ENCODE results near the gene PTPN13.

The PTPN13 gene, protein sequence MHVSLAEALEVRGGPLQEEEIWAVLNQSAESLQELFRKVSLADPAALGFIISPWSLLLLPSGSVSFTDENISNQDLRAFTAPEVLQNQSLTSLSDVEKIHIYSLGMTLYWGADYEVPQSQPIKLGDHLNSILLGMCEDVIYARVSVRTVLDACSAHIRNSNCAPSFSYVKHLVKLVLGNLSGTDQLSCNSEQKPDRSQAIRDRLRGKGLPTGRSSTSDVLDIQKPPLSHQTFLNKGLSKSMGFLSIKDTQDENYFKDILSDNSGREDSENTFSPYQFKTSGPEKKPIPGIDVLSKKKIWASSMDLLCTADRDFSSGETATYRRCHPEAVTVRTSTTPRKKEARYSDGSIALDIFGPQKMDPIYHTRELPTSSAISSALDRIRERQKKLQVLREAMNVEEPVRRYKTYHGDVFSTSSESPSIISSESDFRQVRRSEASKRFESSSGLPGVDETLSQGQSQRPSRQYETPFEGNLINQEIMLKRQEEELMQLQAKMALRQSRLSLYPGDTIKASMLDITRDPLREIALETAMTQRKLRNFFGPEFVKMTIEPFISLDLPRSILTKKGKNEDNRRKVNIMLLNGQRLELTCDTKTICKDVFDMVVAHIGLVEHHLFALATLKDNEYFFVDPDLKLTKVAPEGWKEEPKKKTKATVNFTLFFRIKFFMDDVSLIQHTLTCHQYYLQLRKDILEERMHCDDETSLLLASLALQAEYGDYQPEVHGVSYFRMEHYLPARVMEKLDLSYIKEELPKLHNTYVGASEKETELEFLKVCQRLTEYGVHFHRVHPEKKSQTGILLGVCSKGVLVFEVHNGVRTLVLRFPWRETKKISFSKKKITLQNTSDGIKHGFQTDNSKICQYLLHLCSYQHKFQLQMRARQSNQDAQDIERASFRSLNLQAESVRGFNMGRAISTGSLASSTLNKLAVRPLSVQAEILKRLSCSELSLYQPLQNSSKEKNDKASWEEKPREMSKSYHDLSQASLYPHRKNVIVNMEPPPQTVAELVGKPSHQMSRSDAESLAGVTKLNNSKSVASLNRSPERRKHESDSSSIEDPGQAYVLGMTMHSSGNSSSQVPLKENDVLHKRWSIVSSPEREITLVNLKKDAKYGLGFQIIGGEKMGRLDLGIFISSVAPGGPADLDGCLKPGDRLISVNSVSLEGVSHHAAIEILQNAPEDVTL (N-terminal part only)

DNA sequence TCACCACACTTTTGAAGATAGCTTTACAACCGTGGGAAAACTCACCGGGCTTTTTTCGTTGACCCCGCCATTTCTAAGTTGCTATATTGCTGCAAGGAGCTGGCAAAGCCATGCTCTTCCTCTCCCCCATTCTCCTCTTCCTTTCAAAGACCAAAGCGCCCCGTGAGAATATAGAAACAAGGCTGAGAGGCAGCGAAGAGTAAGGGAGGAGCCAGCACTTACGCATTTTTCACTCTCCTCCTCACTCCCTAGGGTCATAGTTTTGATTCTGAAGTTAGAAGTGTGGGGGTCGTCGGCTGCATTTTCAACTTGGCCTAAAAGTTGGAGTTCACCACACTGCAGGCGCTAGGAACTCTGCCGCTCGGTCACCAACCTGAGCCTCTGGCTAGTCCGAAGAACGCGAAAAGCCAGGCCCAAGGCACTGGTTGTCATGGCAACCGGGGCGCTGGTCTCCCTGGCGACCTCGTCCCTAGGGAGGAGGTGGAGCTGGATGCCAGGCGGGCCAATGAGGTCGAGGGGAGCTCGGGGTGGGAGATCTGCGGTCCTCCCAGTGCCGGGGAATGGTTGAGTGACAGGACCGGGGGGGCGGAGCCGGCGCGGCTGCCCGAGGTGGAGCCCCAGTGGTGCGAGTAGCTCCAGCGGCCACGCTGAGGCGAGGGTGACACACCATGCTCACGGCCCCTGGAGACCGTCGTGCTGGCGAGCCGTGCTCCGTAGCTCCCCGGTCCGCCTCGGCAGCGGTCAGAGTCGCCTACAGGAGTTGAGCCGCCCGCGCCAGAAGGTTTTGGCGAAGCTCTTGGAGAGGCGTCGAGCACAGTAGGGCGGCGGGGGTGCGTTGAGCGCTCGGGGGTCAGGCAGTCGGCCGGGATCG is at the start of gene PTPN13:
PTPN13 (plus strand) TSS at position 628 of the 871 bp plus-strand sequence. CDS start 40,942 bp downstream, outside the sequence.
- TF ChIP-seq, protein P1, sequence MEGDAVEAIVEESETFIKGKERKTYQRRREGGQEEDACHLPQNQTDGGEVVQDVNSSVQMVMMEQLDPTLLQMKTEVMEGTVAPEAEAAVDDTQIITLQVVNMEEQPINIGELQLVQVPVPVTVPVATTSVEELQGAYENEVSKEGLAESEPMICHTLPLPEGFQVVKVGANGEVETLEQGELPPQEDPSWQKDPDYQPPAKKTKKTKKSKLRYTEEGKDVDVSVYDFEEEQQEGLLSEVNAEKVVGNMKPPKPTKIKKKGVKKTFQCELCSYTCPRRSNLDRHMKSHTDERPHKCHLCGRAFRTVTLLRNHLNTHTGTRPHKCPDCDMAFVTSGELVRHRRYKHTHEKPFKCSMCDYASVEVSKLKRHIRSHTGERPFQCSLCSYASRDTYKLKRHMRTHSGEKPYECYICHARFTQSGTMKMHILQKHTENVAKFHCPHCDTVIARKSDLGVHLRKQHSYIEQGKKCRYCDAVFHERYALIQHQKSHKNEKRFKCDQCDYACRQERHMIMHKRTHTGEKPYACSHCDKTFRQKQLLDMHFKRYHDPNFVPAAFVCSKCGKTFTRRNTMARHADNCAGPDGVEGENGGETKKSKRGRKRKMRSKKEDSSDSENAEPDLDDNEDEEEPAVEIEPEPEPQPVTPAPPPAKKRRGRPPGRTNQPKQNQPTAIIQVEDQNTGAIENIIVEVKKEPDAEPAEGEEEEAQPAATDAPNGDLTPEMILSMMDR (conservative IDR thresholded peaks at IDR 0.05), result no peak
- TF ChIP-seq ZFX (IDR thresholded peaks at IDR 0.05), result no peak

DNA sequence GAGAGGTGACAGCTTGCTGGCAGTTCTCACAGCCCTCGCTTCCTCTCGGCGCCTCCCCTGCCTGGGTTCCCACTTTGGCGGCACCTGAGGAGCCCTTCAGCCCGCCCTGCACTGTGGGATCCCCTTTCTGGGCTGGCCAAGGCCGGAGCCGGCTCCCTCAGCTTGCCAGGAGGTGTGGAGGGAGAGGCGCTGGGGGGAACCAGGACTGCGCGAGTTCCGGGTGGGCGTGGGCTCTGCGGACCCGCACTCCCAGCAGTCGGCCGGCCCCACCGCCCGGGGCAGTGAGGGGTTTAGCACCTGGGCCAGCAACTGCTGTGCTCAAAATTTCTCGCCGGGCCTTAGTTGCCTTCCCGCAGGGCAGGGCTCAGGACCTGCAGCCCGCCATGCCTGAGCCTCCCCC is 47.0 kb upstream of the PTPN13 start:
- TF ChIP-seq, protein P1 (conservative IDR thresholded peaks at IDR 0.05), result no peak
- no peak for TF ChIP-seq ZFX (IDR thresholded peaks at IDR 0.05)
- H3K27ac ChIP-seq, result no peak overlapping the region

More for the DNA sequence above, at the start of gene PTPN13:
- peak within 1 kb of the TSS; percentile 70 for H3K27ac ChIP-seq

DNA sequence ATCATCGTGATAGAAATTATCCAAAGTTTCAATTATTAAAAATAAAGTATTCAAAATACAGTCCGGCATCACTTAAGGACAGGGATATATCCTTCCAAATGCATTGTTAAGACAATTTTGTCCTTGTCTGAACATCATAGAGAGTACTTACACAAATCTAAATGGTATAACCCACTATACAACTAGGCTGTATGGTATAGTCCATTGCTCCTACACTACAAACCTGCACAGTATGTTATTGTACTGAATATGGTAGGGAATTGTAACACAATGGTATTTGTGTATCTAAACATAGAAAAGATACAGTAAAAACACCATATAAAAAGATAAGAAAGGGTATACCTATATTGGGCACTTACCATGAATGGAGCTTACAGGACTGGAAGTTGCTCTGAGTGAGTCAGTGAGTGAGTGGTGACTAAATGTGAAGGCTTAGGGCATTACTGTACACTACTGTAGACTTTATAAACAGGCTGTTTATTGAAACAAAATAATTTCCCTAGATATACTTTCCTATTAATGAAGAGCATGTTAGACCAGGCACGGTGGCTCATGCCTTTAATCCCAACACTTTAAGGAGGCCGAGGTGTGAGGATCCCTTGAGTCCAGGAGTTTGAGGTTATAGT is 44.8 kb upstream of the PTPN13 start:
- no peak for TF ChIP-seq ZFX (IDR thresholded peaks at IDR 0.05)
- TF ChIP-seq, protein P1 (conservative IDR thresholded peaks at IDR 0.05), result no peak
- H3K27ac ChIP-seq, result no peak overlapping the region

DNA sequence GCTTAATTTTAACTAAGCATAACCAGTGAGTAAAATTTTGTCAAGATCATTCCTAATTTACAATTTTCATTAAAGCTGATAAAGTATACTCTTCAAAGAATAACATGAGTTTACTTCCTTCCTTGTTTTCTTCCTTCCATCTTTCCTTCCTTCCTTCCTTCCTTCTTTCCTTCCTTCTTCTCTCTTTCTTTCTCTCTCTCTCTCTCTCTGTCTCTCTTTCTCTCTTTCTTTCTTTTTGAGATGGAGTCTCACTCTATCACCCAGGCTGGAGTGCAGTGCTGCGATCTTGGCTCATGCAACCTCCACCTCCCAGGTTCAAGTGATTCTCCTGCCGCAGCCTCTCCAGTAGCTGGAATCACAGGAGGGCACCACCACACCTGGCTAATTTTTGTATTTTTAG is 42.7 kb upstream of the PTPN13 start:
- TF ChIP-seq, protein P1 (conservative IDR thresholded peaks at IDR 0.05), result no peak
- no peak overlapping the region for H3K27ac ChIP-seq

DNA sequence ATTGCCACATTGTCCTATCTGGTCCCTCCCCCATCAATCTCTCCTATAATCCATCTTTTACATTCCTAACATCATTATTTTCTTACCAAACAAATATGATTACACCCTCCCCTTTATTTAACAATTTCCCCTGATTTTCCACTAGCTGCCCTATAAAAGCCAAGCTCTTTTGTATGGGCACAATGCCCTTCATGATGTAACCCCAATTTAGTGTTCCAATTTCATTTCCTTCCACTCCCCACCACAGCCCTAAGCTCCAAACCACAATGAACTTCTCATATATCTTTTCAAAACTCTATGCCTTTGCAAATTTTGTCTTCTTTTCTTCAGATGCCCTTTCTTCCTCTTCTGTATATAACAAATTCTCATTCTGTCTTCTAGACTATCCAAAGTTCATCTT is 39.5 kb upstream of the PTPN13 start:
- H3K27ac ChIP-seq, result no peak overlapping the region
- TF ChIP-seq ZFX (IDR thresholded peaks at IDR 0.05), result no peak

DNA sequence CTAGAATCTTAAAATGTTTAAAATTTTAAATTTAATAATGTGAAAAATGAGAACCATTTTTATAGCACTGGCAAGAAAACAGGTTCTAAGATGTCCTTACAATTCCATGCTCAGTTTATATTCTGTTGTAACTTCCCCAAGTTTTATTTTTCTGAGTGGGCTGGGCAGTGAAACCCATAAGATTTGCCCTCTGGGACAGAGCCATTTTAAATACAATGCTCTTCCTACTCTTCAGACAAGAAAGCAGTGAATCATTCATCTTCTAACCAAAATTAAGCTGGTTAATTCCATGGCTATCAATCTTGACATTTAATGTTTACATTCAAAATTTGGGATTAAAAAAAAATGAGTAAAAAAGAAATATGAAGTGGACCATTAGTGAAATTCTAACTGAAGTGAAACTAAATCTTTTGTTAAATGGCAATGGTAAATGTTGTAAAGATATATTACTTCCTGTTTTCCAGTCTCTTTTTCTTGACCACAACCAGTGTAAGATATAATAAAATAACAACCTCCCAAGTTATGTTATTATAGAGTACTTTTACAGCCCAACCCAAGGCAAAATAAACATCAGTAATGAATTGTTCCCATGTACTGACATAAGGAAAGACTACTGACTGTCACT is 37.2 kb upstream of the PTPN13 start:
- TF ChIP-seq, protein P1 (conservative IDR thresholded peaks at IDR 0.05), result no peak
- no peak for TF ChIP-seq ZFX (IDR thresholded peaks at IDR 0.05)
- no peak overlapping the region for H3K27ac ChIP-seq
